ENCODE measurements around the gene NIT2. TPM values are rescaled to one million over a fixed set of nuclear protein-coding genes. Genes with fewer than 3 reads are reported as not detected.

The NIT2 gene
- total RNA-seq, 1 experiment from 2014 or later = 36.8 TPM

GRCh38 chr3:100399341-100400071, 64.9 kb downstream of the NIT2 start:
- peak overlapping the region; percentile 92 for H3K4me3 ChIP-seq (ENCODE audit: insufficient read depth, low read depth, low read length)

GRCh38 chr3:100400419-100400779, 65.8 kb downstream of the NIT2 start:
- no peak for DNase-seq
- Histone ChIP-seq H3K4me3 (ENCODE audit: insufficient read depth, low read depth, low read length) (peak overlapping the region; percentile 92), H3K27me3 (ENCODE audit: control insufficient read depth, insufficient read depth, low read length) (no peaks in the 10 kb centered on the region), H3K36me3 (replicated peaks; ENCODE audit: control insufficient read depth, insufficient read depth, low read length) (no peaks in the 10 kb centered on the region)

More at GRCh38 chr3:100399341-100400071, 64.9 kb downstream of the NIT2 start:
- Histone ChIP-seq H3K27me3 (ENCODE audit: control insufficient read depth, insufficient read depth, low read length) (no peaks in the 10 kb centered on the region), H3K36me3 (replicated peaks; ENCODE audit: control insufficient read depth, insufficient read depth, low read length) (no peaks in the 10 kb centered on the region)
- no peak for DNase-seq

DNA sequence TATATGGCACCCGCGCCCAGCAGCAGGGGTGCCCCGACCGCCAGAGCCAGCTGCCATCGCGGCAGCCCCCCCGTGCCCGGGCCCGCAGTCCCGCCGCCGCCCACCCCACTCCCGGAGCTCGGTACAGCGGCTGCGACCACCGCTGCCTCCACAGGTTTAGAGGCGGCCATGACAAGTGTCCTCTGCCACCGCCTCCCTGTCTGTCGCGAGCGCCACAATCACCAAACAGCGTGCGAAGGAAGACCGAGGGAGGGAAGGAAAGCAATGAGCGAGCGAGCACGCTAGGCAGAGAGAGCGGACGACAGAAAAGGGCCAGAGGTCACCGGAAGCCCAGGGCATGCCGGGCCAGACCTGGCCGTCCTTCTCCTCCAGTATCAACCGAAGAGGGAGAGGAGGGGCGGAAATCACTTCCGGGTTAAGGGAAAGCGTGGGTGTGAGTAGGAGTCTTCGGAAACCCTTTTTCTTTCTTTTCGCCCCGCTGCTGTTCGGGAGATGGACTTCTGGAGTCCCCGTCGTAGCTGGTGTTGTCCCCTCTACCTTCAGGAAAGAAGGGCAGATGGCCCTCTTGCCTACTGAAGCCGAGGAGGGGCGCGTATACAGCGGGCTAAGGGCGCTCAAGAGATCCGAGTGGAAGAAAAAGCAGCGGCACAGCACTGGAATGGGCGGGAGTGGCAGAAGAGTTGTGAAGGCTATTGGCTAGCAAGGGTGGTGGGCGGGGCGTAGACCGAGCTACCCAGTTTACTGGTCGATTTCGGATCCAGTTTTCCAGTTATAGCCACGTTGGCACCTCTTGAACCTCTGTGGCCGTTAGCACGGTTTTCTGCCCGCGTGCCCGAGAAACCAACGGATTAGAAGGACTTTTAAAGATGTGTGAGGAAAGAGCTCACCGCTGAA, 66.5 kb downstream of the NIT2 start, which contains the start of the genes LNP1 and TOMM70:
Gene LNP1, plus strand, starts transcription at position 760 of the 894 bp plus-strand sequence. CDS start 28,191 bp downstream, outside the sequence.
Gene TOMM70, minus strand, starts transcription at position 310 of the 894 bp plus-strand sequence. Its CDS starts 140 bp downstream, at position 170.
- Histone ChIP-seq H3K27me3 (ENCODE audit: control insufficient read depth, insufficient read depth, low read length) (no peaks in the 10 kb centered on the region), H3K4me3 (ENCODE audit: insufficient read depth, low read depth, low read length) (peak within 1 kb of the TSS; percentile 92), H3K36me3 (replicated peaks; ENCODE audit: control insufficient read depth, insufficient read depth, low read length) (no peaks in the 10 kb centered on the region)
- DNase-seq = peak; percentile 85

DNA sequence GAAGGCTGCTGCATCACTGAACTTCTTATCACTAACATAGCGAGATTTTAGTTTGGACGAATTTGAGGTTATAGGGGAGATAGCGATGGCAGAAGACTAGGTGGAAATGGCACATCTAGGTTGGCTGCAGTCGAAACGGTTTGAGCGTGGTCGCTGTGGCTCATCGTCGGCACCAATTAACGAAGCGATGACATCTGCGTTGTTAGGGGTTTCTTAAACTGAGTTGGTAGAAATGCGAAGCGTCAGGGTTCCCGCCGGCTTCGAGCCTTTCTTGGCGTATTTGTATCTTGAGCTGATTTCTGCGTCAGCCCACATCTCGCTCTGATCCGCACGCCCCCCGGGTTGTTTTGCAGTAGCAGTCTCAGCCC, 67.1 kb downstream of the NIT2 start:
- peak overlapping the region; percentile 92 for H3K4me3 ChIP-seq (ENCODE audit: insufficient read depth, low read depth, low read length)
- H3K36me3 ChIP-seq (replicated peaks; ENCODE audit: control insufficient read depth, insufficient read depth, low read length) = no peaks in the 10 kb centered on the region
- H3K27me3 ChIP-seq (ENCODE audit: control insufficient read depth, insufficient read depth, low read length) = no peaks in the 10 kb centered on the region
- DNase-seq = no peak

- DNase-seq = no peak
Observed at GRCh38 chr3:100402256-100402655, 67.7 kb downstream of the NIT2 start.

DNA sequence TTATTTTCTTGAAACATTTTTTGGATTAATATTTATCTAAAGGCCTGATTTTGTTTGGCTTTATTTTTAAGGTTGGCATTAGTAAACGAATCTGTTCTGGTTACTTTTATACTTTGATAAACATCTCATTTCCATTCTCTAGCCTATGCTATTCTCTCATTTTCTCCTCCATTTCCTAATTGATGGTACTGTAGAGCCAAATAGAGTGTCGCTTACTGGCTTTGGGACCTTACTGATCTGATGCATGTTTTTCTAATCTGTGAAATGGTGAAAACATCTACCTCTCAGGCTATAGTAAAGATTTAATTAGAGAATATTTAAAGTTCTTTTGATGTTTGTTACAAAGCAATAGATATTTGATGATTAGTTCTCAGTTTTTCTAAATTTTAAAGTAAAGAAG, 68.3 kb downstream of the NIT2 start:
- no peak for DNase-seq
- Histone ChIP-seq H3K4me3 (ENCODE audit: insufficient read depth, low read depth, low read length) (peak overlapping the region; percentile 92), H3K27me3 (ENCODE audit: control insufficient read depth, insufficient read depth, low read length) (no peaks in the 10 kb centered on the region), H3K36me3 (replicated peaks; ENCODE audit: control insufficient read depth, insufficient read depth, low read length) (no peaks in the 10 kb centered on the region)

More at GRCh38 chr3:100402256-100402655, 67.7 kb downstream of the NIT2 start:
- Histone ChIP-seq H3K27me3 (ENCODE audit: control insufficient read depth, insufficient read depth, low read length) (no peaks in the 10 kb centered on the region), H3K36me3 (replicated peaks; ENCODE audit: control insufficient read depth, insufficient read depth, low read length) (no peaks in the 10 kb centered on the region), H3K4me3 (ENCODE audit: insufficient read depth, low read depth, low read length) (peak overlapping the region; percentile 92)

GRCh38 chr3:100403362-100404249, 69.0 kb downstream of the NIT2 start:
- H3K27me3 ChIP-seq (ENCODE audit: control insufficient read depth, insufficient read depth, low read length) = no peaks in the 10 kb centered on the region
- H3K4me3 ChIP-seq (ENCODE audit: insufficient read depth, low read depth, low read length) = peak overlapping the region; percentile 92
- DNase-seq = no peak
- H3K36me3 ChIP-seq (replicated peaks; ENCODE audit: control insufficient read depth, insufficient read depth, low read length) = no peaks in the 10 kb centered on the region

- no peak for DNase-seq
Observed at GRCh38 chr3:100404250-100404548, 69.6 kb downstream of the NIT2 start.

DNA sequence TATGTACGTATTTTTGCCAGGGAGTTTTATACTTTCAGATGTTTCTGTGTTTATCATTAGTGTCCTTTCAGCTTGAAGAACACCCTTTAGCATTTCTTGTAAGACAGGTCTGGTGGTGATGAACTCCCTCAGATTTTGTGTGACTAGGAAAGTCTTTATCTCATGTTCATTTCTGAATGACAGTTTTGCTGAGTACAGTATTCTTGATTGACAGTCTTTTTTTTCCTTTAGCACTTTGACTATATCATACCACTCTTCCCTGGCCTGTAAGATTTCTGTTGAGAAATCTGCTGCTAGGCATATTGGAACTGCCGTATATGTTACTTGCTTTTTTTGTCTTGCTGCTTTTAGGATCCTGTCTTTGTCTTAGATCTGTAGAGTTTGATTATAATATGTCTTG, 72.6 kb downstream of the NIT2 start:
- Histone ChIP-seq H3K36me3 (replicated peaks; ENCODE audit: control insufficient read depth, insufficient read depth, low read length) (no peaks in the 10 kb centered on the region; the same call in none of the 2 replicates), H3K4me3 (ENCODE audit: insufficient read depth, low read depth, low read length) (no peak overlapping the region), H3K27me3 (ENCODE audit: control insufficient read depth, insufficient read depth, low read length) (no peaks in the 10 kb centered on the region)
- no peak for DNase-seq

More at GRCh38 chr3:100404250-100404548, 69.6 kb downstream of the NIT2 start:
- Histone ChIP-seq H3K4me3 (ENCODE audit: insufficient read depth, low read depth, low read length) (no peak overlapping the region), H3K36me3 (replicated peaks; ENCODE audit: control insufficient read depth, insufficient read depth, low read length) (no peaks in the 10 kb centered on the region), H3K27me3 (ENCODE audit: control insufficient read depth, insufficient read depth, low read length) (no peaks in the 10 kb centered on the region)

GRCh38 chr3:100407977-100408532, 73.5 kb downstream of the NIT2 start:
- H3K4me3 ChIP-seq (ENCODE audit: insufficient read depth, low read depth, low read length) = no peak overlapping the region
- no peak for DNase-seq
- H3K36me3 ChIP-seq (replicated peaks; ENCODE audit: control insufficient read depth, insufficient read depth, low read length) = no peaks in the 10 kb centered on the region; the same call in none of the 2 replicates
- no peaks in the 10 kb centered on the region for H3K27me3 ChIP-seq (ENCODE audit: control insufficient read depth, insufficient read depth, low read length)

Other genes with a start within 250 kb of the NIT2 start
- gene FILIP1L, start 220.3 kb upstream of the NIT2 start, total RNA-seq (2014; rRNA removed; shearing (Covaris generic)) = 0.07 and 0.30 TPM in 2 replicates
- gene TBC1D23, start 73.8 kb upstream of the NIT2 start, total RNA-seq (2014; rRNA removed; shearing (Covaris generic)) = 63.0 and 121 TPM in 2 replicates
- 62.2 and 82.9 TPM in 2 replicates for gene TOMM70, start 66.3 kb downstream of the NIT2 start, total RNA-seq (2014; rRNA removed; shearing (Covaris generic))
- gene LNP1, start 66.8 kb downstream of the NIT2 start, total RNA-seq (2014; rRNA removed; shearing (Covaris generic)) = 7.2 and 12.3 TPM in 2 replicates
- 3.8 and 4.8 TPM in 2 replicates for gene TMEM45A, start 157.9 kb downstream of the NIT2 start, total RNA-seq (2014; rRNA removed; shearing (Covaris generic))

Measured in H7 (cell line).